DMS153 treated with DMSO at 0.1 percent for 48 hours (cell line): Measurements from ENCODE around the gene CILP2.

Experiments
- DNase-seq: peaks from one replicate; lab custom pipeline; 2025; ENCODE audit not compliant: unreplicated experiment; lab: John Stamatoyannopoulos, UW

Gene CILP2

DNA sequence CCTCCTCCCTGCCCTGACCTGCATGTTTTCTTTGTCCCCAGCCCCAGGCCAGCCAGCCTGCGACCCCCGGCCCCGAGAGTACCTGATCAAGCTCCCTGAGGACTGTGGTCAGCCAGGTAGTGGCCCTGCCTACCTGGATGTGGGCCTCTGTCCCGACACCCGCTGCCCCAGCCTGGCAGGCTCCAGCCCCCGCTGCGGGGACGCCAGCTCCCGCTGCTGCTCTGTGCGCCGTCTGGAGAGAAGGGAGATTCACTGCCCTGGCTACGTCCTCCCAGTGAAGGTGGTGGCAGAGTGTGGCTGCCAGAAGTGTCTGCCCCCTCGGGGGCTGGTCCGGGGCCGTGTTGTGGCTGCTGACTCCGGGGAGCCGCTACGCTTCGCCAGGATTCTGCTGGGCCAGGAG lies 5.6 kb downstream of the CILP2 start:
- no peak for DNase-seq

DNA sequence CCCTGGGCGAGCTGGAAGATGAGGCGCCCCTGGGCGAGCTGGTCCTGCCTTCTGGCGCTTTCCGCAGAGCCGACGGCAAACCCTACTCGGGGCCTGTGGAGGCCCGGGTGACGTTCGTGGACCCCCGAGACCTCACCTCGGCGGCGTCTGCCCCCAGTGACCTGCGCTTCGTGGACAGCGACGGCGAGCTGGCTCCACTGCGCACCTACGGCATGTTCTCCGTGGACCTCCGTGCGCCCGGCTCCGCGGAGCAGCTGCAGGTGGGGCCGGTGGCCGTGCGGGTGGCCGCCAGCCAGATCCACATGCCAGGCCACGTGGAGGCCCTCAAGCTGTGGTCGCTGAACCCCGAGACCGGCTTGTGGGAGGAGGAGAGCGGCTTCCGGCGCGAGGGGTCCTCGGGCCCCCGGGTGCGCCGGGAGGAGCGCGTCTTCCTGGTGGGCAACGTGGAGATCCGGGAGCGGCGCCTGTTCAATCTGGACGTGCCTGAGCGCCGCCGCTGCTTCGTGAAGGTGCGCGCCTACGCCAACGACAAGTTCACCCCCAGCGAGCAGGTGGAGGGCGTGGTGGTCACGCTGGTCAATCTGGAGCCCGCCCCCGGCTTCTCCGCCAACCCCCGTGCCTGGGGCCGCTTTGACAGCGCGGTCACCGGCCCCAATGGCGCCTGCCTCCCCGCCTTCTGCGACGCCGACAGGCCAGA lies 6.3 kb downstream of the CILP2 start:
- no peak for DNase-seq

DNA sequence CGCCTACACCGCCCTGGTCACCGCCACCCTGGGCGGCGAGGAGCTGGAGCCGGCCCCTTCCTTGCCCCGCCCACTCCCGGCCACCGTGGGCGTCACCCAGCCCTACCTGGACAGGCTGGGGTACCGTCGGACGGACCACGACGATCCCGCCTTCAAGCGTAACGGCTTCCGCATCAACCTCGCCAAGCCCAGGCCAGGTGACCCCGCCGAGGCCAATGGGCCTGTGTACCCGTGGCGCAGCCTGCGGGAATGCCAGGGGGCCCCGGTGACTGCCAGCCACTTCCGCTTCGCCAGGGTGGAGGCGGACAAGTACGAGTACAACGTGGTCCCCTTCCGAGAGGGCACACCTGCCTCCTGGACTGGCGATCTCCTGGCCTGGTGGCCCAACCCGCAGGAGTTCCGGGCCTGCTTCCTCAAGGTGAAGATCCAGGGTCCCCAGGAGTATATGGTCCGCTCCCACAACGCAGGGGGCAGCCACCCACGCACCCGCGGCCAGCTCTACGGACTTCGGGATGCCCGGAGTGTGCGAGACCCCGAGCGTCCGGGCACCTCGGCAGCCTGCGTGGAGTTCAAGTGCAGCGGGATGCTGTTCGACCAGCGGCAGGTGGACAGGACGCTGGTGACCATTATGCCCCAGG lies 7.0 kb downstream of the CILP2 start:
- DNase-seq = no peak

DNA sequence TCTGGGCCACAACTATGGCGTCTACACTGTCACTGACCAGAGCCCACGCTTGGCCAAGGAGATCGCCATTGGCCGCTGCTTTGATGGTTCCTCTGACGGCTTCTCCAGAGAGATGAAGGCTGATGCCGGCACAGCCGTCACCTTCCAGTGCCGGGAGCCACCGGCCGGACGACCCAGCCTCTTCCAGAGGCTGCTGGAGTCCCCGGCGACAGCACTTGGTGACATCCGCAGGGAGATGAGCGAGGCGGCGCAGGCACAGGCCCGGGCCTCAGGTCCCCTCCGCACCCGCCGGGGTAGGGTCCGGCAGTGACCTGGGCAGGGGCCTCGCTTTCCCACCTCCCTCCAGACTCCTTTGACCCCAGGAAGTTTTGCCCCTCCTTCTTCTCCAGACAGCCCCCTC lies 7.6 kb downstream of the CILP2 start:
- no peak for DNase-seq

DNA sequence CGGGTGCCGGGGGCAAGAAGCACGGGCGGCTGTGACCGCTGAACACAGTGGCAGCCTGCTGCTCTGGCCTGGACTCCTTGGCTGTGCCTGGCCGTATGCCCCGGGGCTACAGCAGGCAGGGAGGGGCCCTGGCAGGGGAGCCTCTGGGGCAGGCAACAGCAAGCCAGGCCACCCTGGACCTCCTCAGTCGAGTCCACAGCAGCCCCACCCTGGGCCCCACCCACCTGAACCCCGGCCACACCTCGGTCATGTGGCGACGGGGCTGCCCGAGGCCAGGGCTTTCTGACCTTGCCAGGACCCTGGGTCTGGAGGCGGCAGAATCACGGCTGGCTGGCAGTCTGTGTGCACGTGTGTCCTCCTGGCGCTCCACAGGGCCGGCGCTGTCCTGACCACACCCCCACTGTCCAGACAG lies 8.7 kb downstream of the CILP2 start:
- no peak for DNase-seq

DNA sequence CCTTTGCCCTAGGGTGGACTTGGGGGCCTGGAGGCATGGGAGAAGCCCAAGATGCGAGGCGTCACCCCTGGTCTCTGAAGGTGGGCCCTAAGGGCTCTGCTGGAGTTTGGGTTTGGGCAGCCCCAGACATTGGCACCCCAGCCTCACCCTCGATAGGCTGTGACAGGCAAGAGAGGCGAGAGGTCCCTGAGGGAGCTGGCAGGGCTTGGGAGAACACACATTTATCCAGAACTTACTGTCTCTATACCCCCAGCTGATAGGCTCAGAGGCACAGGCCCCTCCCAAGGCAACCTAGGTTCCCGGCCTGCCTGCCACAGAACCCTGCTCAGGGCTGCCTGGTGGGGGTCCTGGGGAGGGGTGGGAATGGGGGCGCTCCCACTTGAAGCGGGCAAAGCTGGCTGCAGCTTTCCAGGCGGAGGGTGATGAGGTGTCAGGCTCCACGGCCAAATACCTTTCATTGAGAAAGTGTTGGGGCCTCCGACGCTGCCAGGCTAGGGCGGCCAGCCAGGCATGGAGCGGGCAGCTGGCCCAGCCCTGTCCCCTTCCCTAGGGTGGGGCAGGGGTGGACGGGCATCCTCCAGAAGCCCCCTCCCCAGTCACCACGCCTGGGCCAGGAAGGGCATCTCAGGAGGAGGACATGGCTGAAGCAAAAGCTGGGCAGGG lies 9.7 kb downstream of the CILP2 start:
- DNase-seq = no peak

DNA sequence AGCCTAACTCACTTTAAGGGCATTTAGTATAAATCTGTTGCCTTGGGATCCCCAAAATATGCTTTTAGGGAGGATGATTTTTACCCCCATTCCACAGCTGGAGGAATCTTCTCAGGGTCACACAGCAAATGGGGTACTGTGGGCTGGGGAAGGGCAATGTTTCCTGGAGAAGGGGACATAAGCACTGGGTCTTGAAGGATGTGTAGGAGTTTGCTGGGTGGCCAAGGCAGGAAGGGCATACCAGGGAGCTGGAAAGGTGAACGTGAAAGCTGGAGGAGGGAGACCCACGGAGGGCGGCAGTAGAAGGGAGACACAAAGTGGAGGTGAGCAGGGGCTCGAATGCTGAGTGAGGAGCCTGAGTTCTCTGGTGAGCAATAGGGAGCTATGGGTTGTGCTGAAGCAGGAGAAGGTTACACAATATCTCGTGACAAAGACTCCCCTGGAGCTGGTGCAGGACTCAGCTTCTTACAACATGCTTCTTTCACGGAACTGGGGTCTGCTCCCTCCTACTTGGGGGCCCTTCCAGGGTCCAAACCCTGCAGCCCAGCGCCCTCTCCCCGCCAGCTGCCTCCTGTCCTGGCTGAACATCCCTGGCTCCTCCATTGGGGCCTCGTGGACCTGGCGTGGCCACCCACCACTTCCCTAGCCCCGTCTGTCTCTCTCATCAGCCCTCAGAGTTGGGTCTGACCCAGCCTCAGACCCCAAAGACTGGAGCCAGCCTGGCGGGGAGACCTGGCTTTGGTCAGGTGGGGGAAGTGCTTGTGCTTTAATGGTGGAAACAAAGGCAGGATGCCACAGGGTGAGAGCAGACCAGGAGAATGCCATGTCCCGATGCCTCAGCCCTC lies 11.1 kb downstream of the CILP2 start:
- DNase-seq = no peak

DNA sequence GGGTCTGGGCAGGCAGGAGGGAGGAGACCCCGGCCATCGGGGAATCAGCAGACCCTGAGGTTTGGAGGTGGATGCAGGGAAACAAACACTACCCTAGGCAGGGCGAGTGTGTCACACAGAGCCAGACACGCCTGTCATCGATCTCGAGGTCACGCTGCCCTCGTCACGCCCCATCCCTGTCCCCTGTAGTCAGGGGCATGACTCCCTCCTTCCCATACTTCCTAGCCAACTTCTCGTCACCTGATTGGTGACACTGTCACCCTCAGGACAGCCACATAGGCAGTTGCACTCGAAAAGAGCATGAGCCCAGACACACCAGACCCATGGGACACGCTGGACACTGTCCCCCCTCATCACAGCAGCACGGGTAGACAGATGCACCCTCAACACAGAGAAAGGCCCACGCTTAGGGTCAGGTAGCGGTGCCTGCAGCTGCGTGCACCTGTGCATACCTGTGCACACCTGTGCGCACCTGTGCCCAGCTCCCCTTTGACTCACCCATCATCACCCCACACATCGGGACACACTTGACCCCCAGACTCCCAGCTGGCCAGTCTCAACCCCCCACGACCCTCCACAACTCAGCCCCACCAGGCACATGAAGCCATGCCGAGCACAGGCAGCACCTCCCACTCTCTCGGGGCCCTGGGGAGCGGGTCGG lies 11.9 kb downstream of the CILP2 start:
- DNase-seq = no peak

DNA sequence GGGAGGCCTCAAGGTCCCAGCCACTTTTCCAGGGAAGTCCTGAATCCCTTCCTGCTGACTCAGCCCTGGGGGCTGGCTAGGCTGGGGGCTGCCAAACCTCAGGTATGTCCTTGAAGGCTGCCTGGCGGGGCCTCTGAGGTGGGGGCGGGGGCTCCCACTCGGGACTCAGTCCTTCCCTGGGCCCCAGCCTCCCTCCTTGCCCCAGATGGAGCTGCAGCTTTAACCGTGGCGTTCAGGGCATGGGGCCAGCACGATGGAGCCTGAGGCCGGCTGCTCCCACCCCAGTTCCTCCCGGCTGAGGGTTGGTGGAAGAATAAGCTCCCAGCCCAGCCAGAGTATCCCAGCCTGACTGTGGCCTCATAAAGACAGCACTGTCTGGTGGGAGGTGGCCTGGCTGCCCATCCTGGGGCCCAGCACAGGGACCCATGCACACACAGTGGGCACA lies 12.4 kb downstream of the CILP2 start:
- no peak for DNase-seq

DNA sequence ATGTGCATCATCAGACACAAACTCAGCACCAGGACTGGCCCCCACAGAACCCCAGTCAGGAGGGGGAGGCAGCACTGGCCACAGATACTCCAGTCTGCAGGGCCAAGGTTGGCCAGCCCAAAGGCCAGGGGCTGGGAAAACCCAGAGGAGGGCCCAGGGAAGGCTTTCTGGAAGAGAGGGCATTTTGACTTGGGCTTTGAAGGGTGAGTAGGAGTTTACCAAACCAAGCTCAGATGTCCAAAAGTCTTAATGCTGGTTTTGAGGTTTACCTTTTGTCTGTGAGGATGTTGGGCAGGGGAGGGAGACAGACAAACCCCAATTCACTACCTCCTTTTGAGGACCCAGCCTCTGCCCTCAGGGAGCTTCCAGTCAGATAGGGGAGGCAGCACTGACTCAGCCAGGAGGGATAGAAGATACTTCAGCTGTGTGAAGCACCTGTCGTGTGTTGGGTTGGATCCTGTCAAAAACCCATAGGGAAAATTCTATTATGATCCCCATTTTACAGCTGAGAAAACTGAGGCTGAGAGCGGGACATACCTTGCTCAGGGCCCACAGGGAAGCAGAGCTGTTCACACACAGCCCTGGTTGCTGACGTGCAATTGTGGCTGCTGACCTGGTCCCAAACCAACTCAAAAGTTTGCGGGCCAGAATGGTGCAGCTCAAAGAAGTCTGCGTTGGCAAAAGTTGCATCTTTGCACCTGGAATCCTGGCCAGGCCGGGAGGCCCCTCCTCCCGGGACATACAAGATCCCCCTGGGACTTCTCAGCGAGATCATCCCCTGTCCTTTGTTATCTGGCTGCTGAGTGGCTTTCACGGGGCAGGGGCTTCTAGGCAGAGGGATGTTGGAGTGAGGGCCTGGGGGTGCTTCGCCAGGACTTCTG lies 13.1 kb downstream of the CILP2 start:
- DNase-seq = no peak

DNA sequence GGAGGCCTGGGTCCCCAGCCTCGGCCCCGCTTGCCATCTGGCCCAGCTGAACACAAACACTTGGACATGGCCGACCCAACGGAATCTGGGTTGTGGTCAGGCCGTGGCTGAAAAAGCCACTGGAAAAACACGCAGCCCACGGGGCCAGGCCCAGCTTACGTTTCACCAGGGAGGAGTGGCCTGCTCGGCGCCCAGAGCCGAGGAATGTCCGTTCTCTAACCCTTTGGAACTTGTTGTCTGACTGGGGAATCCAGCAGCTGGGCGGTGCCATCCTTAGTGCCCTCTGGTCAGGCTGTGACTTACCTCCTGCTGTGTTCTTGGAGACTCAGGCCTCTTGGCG lies 13.8 kb downstream of the CILP2 start:
- DNase-seq = no peak

DNA sequence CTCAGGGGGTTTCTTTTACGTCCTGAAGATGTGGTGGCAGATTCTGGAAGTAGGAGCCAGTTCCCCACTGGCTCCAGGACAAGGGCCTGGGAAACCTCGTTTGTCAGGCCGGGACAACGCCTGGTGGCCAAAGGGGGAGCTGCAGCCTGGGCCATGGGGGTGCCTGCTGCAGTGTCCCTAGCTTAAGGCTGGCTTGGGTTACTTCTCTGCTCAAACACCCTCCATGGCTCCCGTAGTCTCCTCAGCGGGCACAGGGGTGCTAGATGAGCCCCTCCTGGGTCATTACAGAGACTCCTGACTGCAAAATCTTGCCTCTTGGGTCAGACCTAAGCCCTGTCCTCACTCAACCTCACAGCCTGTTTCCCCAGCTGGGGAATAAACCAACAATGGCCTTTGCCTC lies 14.7 kb downstream of the CILP2 start:
- DNase-seq = no peak

DNA sequence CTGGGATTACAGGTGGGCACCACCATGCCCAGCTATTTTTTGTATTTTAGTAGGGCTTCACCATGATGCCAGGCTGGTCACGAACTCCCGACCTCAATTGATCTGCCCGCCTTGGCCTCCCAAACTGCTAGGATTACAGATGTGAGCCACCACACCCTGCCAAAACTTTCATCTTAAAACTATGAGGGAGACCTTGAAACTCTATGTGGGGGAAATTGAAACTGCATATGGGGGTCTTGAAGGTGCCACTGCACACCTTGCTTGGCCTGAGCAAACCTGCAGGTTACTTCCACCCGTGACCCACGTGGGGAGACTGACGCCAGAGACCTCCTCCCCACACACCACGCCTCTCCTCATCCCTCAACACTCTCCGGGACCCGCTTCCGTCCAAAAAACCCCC lies 15.6 kb downstream of the CILP2 start:
- DNase-seq = no peak

DNA sequence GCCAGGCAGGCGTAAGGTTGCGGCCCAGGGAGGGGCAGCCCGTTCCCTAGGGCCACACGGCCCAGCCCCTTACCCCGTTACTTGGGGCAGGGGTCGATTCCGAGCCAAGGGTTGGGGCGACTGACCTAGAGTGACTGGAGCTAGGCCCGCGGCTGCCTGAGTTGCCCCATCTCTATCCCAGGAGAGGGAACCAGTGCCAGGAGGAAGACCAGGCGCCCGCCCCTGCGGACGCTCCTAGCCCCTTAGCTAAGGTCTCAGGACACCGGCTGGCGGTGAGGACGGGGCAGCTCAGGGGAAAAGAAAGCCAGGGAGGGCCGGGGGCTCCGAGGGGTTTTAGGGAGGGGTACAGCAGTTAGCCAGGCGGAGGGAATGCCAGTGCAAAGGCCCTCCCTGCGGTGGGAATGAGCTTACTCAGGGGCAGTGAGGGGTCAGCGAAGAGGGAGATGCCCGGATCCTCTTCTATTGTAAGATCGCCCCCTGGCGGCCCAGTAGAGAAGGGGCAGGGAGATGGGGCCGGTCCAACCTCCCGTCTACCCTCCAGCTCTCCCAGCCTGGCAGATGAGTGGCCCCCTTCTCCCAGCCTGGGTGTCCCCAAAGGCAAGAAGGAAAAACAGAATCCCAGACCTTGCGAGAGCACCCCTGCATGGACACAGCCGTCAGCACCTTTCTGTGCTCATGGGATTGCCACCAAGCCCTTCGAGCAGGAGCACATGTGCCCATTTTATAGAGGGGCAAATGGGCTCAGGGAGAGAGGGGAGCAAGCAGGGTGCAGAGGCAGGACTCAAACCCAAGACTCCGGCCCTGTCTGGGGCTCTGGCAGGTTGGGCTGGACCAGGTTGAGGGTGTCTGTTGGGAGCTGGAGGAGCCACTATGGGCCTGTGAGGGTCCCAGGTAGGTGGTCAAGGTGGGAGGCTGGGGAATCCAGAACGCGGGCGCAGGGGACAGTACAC lies 16.3 kb downstream of the CILP2 start:
- DNase-seq = no peak

DNA sequence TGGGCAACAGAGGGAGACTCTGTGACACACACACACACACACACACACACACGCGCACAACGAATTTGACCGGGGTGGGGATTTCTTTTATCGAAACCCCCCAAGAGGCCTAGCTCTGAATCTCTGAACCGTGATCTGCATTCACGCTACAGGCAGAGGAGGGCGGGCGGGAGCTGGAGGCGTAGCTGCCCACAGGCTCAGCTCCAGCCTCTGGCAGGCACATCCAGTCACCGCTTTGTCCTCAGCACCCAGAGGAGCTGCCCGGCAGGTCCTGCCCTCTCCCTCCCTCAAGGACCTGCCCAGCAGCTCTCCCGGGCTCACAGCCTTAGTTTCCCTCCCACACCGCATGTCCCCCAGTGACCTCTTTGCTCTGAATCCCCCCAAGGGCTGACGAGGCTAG lies 20.0 kb downstream of the CILP2 start:
- no peak for DNase-seq

DNA sequence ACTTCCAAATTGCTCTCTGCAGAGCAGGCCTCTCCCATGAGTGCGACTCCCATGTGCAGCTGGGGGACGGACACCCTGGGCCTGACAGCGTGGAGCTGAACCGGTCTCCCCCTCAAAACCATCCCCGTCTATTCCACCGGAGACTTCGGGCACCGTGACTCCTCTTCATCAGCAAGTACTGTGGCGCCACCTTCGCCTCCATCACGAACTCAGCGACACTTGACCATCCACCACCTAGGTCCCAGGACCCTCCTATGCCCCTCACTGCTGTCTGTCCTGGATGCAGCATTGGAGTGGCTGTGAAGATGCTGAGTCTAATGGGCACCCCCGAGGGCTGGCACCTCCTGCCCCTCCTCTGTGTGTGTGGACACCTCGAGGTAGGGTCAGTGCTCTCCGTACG lies 20.6 kb downstream of the CILP2 start:
- no peak for DNase-seq

DNA sequence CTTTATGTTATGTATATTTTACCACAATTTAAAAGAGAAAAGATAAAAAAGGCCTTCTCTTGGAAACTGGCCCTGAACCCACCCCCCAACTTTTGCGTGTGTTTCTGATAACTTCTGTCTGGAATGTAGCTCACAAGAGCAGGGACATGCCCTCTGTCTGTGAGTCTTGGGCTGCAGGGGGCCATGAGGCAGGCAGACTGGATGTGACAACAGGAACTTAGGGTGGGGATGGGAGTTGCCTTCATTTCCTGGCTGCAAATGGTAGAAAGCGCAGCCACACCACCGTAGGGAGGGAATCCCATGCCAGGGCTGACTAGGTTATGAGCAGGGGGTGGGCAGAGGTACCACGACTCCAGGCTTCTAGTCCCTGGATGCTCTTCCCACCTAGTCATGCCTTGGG lies 21.9 kb downstream of the CILP2 start:
- no peak for DNase-seq

DNA sequence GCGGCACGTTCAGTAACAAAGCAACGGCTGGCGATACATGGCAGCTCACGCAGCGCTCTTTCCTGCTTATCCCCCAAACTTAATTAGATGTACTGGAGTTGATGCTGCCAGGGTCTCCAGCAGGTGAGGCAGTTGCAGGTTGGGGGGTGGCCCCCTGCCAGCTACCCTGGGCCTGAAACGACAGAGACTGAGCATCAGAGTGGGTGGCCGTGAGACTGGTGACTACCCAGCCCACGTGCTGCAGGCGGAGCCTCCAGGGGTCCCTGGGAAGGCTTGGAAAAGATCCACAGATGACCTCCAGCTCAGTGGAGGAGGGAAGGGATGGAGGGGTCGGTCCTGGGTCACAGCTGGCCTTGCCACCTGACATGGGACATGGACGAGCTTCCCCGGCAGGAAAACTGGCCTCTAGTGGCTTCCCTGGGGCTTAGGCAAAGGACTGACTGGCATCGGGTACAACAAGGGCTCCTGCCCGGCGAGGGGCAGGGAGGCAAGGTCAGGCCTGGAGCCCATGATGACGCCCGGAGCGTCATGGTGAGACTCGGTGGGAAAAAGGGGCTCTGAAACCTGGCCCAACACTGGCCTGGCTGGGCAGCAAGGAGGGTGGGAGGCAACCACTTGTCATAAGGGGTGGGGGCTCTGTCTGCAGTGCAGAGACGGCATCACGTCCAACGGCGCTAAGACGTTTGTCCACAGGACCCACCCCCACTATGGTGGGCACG lies 24.0 kb downstream of the CILP2 start:
- DNase-seq = no peak
